ENCODE results near the gene GGCX.

DNA sequence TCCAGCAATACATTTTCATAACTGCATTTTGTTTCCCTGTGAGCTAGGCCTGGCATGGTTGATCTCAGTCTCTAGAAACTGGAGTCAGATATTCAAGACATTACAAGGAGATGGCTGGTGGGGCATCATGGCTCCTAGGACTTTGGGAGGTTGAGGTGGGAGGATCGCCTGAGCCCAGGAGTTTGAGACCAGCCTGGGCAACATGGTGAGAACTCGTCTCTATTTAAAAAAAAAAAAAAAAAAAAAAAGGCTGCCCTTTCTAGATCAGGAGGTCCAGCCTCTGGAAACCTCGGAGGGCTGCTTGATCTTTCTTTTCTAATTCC is 15.7 kb upstream of the GGCX start:
- TF ChIP-seq EZH2 (IDR thresholded peaks at IDR 0.05; ENCODE audit: borderline replicate concordance, low read length) = no peak
- TF ChIP-seq, protein P1, sequence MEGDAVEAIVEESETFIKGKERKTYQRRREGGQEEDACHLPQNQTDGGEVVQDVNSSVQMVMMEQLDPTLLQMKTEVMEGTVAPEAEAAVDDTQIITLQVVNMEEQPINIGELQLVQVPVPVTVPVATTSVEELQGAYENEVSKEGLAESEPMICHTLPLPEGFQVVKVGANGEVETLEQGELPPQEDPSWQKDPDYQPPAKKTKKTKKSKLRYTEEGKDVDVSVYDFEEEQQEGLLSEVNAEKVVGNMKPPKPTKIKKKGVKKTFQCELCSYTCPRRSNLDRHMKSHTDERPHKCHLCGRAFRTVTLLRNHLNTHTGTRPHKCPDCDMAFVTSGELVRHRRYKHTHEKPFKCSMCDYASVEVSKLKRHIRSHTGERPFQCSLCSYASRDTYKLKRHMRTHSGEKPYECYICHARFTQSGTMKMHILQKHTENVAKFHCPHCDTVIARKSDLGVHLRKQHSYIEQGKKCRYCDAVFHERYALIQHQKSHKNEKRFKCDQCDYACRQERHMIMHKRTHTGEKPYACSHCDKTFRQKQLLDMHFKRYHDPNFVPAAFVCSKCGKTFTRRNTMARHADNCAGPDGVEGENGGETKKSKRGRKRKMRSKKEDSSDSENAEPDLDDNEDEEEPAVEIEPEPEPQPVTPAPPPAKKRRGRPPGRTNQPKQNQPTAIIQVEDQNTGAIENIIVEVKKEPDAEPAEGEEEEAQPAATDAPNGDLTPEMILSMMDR (IDR thresholded peaks at IDR 0.05; ENCODE audit: low read length) = no peak
